ENCODE results near the gene LRRN4CL. TPM values are rescaled to one million over a fixed set of nuclear protein-coding genes. Genes with fewer than 3 reads are reported as not detected.

LRRN4CL gene
- total RNA-seq, 1 experiment from 2014 or later: 0.13 TPM

DNA sequence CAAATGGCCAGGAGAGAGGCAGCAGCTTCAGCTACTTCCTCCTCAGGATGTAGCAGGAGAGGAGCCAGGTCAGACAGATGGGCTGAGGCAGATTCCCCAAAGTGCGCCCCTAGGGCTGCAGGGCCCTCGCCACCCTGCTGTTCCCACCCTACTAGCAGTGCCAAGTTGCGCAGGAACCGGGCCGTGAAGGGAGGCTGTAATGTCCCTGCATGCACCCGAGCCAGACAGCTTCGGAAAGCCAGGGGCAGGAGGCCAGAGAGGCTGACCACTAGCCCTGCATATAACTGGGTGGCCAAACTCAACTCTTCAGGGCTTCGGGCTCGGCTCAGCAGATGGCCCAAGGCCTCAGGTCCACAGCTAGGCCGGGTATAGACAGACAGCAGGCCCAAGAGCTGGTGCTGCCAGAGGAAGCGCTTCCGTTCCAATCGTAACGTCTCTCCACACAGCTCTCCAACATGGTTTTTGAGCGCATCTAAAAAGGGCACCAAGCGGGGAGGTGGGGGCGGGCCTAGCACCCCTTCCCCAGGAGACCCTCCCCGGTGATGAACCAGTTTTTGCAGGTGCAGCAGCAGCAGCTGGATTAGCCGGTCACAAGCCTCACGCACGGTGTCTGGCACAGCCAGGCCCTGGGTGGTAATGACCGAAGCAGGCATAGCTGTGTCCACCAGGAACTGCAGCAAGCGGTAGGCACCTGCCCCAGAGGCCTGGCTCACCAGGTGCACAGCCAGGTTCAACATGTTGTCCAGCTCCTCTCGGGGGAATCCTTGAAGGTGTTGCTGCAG is 41.0 kb downstream of the LRRN4CL start:
- DNase-seq (ENCODE audit: low read depth): no peak

DNA sequence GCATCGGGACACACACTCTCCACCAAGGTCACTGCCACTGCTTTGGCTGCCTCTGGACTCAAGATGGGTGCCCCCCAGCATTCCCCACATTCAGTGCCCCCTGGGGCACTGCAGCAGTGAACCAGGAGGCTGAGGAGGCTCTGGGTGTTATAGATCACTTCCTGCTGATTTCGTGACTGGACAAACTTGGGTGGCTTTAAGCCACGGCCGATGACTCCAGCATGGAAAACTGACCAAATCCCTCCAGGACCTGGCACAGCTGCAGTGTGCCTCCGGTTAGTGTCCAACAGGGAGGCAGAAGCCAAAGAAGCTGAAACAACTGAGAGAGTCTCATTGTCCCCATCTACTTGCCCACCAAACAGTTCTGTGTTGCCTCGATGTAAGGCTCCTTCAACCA is 41.7 kb downstream of the LRRN4CL start:
- DNase-seq (ENCODE audit: low read depth): no peak

DNA sequence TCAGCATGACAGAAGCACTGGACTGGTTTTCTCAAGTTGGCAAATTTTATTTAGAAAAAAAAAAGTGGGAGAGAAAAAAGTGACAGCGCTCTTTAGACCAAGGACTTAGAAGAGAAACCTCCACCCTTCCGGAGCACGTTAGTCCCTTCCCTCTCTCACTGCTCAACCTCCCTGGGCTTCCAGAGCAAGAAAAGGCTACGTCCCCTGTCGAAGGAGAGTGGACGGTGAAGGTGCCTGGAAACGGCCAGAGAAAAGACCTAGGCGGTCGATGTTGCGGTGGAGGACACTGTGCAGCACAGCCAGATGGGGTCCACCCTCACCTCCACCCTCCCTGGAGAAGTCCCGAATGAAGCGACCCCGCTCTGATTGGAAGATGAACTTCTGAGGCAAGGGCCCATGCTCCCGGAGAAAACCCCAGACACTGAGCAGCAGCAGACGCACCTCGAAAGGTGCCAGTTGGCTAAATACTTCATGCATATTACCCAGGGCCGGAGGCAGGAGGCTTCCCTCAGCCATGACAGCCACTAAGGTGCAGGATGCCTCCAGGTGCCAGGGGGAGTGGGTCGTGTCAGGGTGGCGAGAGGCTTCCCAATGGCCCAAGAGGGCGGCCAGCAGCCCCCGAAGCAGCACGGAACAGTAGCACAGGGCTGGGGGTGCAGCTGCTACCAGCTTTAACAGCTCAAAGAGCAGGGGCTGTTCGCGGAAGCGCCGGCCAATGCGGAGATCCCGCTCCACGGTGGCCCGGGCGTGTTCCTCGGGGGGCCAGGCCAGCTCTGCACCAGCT is 42.3 kb downstream of the LRRN4CL start:
- DNase-seq (ENCODE audit: low read depth): no peak

DNA sequence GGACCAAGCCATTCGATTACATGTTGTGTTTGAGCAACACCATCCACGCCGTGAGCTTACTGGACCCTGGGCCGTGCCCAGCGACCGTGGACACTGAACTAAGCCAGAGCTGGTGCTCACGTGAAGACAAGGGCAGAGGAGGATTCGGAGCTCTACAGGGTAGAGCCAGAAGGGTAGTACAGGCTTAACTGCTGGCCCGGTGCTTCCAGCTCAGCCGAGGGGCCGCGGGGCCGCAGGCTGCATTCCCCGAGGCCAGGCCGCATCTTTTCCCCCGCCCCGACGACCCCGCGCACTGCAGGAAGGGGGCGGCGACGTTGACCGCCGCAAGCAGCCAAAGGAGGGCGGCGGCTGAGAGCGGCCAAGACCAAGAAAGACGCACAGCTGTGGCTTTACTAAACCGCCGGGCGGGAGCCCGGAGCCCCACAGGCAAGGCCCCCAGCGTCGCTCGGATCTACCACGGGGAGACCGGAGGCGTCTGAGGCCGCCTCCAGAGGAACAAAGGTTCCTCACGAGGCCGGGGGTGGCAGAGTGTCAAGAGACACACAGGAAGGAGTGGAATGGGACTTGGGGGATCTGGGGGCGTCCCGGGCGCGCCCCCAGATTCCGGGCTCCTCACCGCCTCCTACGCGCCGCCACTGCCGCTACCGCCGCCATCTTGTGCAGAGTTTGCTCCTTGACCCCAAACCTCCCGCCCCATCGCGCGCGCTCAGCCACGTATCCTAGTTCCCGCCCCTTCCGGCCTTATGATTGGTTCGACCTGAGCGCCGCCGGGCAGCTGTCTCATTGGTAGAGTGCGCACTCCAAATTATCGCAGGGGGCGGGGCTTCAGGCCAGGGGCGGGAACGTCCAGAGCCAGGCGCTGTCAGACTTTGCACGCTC is 43.1 kb downstream of the LRRN4CL start, which contains the start of gene GANAB:
Gene GANAB, minus strand, starts transcription at position 668 of the 879 bp plus-strand sequence. Its CDS starts 14 bp downstream, at position 654.
- DNase-seq (ENCODE audit: low read depth): peak; percentile 95

DNA sequence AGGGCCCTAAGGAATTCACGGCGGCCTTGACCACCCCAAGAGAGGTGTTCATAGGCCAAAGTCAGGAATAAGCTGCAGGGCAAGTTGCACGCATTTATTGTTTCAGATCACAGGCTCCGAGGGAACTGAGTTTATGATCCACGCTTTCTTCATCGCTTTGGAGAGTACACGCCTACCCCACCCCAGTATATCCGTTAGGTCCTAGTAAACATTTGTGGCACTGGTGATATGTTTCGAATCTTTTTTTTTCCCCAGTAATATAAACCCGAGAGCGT is 43.7 kb downstream of the LRRN4CL start:
- no peak for DNase-seq (ENCODE audit: low read depth)

DNA sequence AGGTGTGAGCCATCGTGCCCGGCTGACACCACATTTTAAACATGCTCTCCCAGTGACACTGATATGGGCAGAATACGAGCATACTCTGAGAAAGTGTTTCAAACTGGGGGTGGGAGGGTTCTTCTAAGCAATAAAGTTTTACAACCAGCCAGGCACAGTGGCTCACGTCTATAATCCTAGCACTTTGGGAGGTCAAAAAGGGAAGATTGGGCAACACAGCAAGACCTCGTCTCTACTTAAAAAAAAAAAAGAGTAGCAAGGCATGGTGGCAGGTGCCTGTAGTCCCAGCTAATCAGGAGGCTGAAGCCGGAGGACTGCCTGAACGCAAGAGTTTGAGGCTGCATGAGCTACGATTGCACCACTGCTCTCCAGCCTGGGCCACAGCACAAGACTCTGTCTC is 45.1 kb downstream of the LRRN4CL start:
- no peak for DNase-seq (ENCODE audit: low read depth)

Small RNA genes within 50 kb of the gene (small RNA-seq; reads per million reads assigned to genes)
- not detected for gene SNORA57

Other genes with a start within 250 kb of the LRRN4CL start
- 184 and 193 TPM in 2 replicates for gene AHNAK, start 142.7 kb downstream of the LRRN4CL start, total RNA-seq (2014; rRNA removed; shearing (Covaris generic))
- 1,970 and 1,995 TPM in 2 replicates for gene EEF1G, start 115.6 kb downstream of the LRRN4CL start, total RNA-seq (2014; rRNA removed; shearing (Covaris generic))
- 19.6 and 21.0 TPM in 2 replicates for gene TUT1, start 98.0 kb downstream of the LRRN4CL start, total RNA-seq (2014; rRNA removed; shearing (Covaris generic))
- 179 and 193 TPM in 2 replicates for gene MTA2, start 87.7 kb downstream of the LRRN4CL start, total RNA-seq (2014; rRNA removed; shearing (Covaris generic))
- gene EML3, start 76.8 kb downstream of the LRRN4CL start, total RNA-seq (2014; rRNA removed; shearing (Covaris generic)): 27.5 and 28.7 TPM in 2 replicates
- 3.3 and 7.7 TPM in 2 replicates for gene ROM1, start 76.3 kb downstream of the LRRN4CL start, total RNA-seq (2014; rRNA removed; shearing (Covaris generic))
- 63.8 and 67.2 TPM in 2 replicates for gene B3GAT3, start 67.5 kb downstream of the LRRN4CL start, total RNA-seq (2014; rRNA removed; shearing (Covaris generic))
- gene GANAB, start 42.9 kb downstream of the LRRN4CL start, total RNA-seq (2014; rRNA removed; shearing (Covaris generic)): 191 and 221 TPM in 2 replicates
- gene INTS5, start 36.2 kb downstream of the LRRN4CL start, total RNA-seq (2014; rRNA removed; shearing (Covaris generic)): 33.8 and 41.9 TPM in 2 replicates
- gene C11orf98, start 24.3 kb downstream of the LRRN4CL start, total RNA-seq (2014; rRNA removed; shearing (Covaris generic)): 239 and 266 TPM in 2 replicates
- gene CSKMT, start 24.2 kb downstream of the LRRN4CL start, total RNA-seq (2014; rRNA removed; shearing (Covaris generic)): 31.0 and 33.5 TPM in 2 replicates
- 28.6 and 38.0 TPM in 2 replicates for gene UQCC3, start 17.9 kb downstream of the LRRN4CL start, total RNA-seq (2014; rRNA removed; shearing (Covaris generic))
- gene LBHD1, start 17.3 kb downstream of the LRRN4CL start, total RNA-seq (2014; rRNA removed; shearing (Covaris generic)): 4.8 and 6.6 TPM in 2 replicates
- gene UBXN1, start 10.5 kb downstream of the LRRN4CL start, total RNA-seq (2014; rRNA removed; shearing (Covaris generic)): 128 and 144 TPM in 2 replicates
- 18.8 and 19.2 TPM in 2 replicates for gene BSCL2, start 17.9 kb upstream of the LRRN4CL start, total RNA-seq (2014; rRNA removed; shearing (Covaris generic))
- not detected in 2 replicates for gene GNG3, start 18.1 kb upstream of the LRRN4CL start, total RNA-seq (2014; rRNA removed; shearing (Covaris generic))
- gene HNRNPUL2, start 37.9 kb upstream of the LRRN4CL start, total RNA-seq (2014; rRNA removed; shearing (Covaris generic)): 4.1 and 9.3 TPM in 2 replicates
- gene TTC9C, start 39.0 kb upstream of the LRRN4CL start, total RNA-seq (2014; rRNA removed; shearing (Covaris generic)): 55.6 and 67.9 TPM in 2 replicates
- gene ZBTB3, start 64.6 kb upstream of the LRRN4CL start, total RNA-seq (2014; rRNA removed; shearing (Covaris generic)): 9.2 and 9.8 TPM in 2 replicates
- gene POLR2G, start 72.0 kb upstream of the LRRN4CL start, total RNA-seq (2014; rRNA removed; shearing (Covaris generic)): 92.6 and 143 TPM in 2 replicates
- gene TAF6L, start 81.9 kb upstream of the LRRN4CL start, total RNA-seq (2014; rRNA removed; shearing (Covaris generic)): 27.0 and 29.2 TPM in 2 replicates
- 112 and 181 TPM in 2 replicates for gene TMEM179B, start 97.9 kb upstream of the LRRN4CL start, total RNA-seq (2014; rRNA removed; shearing (Covaris generic))
- 46.4 and 47.4 TPM in 2 replicates for gene TMEM223, start 102.5 kb upstream of the LRRN4CL start, total RNA-seq (2014; rRNA removed; shearing (Covaris generic))
- 27.4 and 46.3 TPM in 2 replicates for gene NXF1, start 115.9 kb upstream of the LRRN4CL start, total RNA-seq (2014; rRNA removed; shearing (Covaris generic))
- 32.8 and 34.0 TPM in 2 replicates for gene STX5, start 142.5 kb upstream of the LRRN4CL start, total RNA-seq (2014; rRNA removed; shearing (Covaris generic))
- gene TEX54, start 143.3 kb upstream of the LRRN4CL start, total RNA-seq (2014; rRNA removed; shearing (Covaris generic)): 0.66 TPM in 1 of 2 replicates, not detected in the other
- 145 and 176 TPM in 2 replicates for gene WDR74, start 150.1 kb upstream of the LRRN4CL start, total RNA-seq (2014; rRNA removed; shearing (Covaris generic))
- gene SLC3A2, start 191.4 kb upstream of the LRRN4CL start, total RNA-seq (2014; rRNA removed; shearing (Covaris generic)): 275 and 289 TPM in 2 replicates
- gene CHRM1, start 231.8 kb upstream of the LRRN4CL start, total RNA-seq (2014; rRNA removed; shearing (Covaris generic)): not detected in 2 replicates